Measurements from ENCODE around the gene CERS6. TPM values are rescaled to one million over a fixed set of nuclear protein-coding genes. Genes with fewer than 3 reads are reported as not detected.

Gene CERS6
- total and polyA plus RNA-seq, 4 donors = 4.2 to 20.4 (median 10.1) TPM

DNA sequence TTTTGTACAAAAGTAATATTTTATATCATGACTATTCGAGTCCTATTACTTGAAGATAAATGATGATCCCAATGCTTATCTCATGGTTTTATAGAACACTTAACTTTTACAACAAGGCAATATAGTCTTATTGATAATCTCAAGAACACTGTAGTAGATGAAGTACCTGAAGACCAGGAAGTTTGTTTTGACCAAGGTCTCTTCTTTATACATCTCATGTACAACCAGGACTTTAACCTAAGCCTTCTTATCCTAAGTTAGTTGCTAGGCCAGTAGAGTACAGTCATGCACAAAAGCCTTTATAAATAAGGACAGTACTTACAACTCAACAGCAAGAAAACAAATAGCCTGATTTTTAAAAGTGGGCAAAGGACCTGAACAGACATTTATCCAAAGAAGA lies 198.6 kb downstream of the CERS6 start:
- Histone ChIP-seq H3K9me3 (ENCODE audit: control insufficient read depth in 4 of 4, low read length in 3 of 4) (no peaks in the 10 kb centered on the region), H3K36me3 (ENCODE audit: control insufficient read depth in 4 of 4, insufficient read depth in 3 of 4, low read depth in 1 of 4, low read length in 3 of 4) (no peaks in the 10 kb centered on the region), H3K4me3 (ENCODE audit: low read depth in 1 of 3, low read length in 3 of 3) (no peak overlapping the region), H3K4me1 (ENCODE audit: control insufficient read depth in 4 of 4, insufficient read depth in 4 of 4, low read length in 3 of 4) (peaks cover 0 to 16% (median 0%) of the 10 kb centered on the region in 4 donors), H3K9ac (ENCODE audit: low read depth in 1 of 2, low read length in 2 of 2) (no peak overlapping the region), H3K27me3 (ENCODE audit: control insufficient read depth in 4 of 4, insufficient read depth in 4 of 4, low read length in 3 of 4) (no peaks in the 10 kb centered on the region), H3K27ac (ENCODE audit: low read depth in 1 of 2, low read length in 2 of 2) (no peak overlapping the region)
- no peak for DNase-seq (ENCODE audit: low spot score)
- WGBS = 91% methylated on average over 1 of the region's 1 CpG
- TF ChIP-seq FOXA2 (IDR thresholded peaks at IDR 0.05) (no peak), JUND (IDR thresholded peaks at IDR 0.05) (no peak), RAD21 (IDR thresholded peaks at IDR 0.05) (no peak), NR2F2 (IDR thresholded peaks at IDR 0.05) (no peak), YY1 (IDR thresholded peaks at IDR 0.05) (no peak)
- TF ChIP-seq, protein P1, sequence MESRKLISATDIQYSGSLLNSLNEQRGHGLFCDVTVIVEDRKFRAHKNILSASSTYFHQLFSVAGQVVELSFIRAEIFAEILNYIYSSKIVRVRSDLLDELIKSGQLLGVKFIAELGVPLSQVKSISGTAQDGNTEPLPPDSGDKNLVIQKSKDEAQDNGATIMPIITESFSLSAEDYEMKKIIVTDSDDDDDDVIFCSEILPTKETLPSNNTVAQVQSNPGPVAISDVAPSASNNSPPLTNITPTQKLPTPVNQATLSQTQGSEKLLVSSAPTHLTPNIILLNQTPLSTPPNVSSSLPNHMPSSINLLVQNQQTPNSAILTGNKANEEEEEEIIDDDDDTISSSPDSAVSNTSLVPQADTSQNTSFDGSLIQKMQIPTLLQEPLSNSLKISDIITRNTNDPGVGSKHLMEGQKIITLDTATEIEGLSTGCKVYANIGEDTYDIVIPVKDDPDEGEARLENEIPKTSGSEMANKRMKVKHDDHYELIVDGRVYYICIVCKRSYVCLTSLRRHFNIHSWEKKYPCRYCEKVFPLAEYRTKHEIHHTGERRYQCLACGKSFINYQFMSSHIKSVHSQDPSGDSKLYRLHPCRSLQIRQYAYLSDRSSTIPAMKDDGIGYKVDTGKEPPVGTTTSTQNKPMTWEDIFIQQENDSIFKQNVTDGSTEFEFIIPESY (IDR thresholded peaks at IDR 0.05) = no peak
- TF ChIP-seq, protein P2, sequence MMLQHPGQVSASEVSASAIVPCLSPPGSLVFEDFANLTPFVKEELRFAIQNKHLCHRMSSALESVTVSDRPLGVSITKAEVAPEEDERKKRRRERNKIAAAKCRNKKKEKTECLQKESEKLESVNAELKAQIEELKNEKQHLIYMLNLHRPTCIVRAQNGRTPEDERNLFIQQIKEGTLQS (IDR thresholded peaks at IDR 0.05) = no peak
- TF ChIP-seq, protein P3, sequence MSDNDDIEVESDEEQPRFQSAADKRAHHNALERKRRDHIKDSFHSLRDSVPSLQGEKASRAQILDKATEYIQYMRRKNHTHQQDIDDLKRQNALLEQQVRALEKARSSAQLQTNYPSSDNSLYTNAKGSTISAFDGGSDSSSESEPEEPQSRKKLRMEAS (IDR thresholded peaks at IDR 0.05) = no peak

DNA sequence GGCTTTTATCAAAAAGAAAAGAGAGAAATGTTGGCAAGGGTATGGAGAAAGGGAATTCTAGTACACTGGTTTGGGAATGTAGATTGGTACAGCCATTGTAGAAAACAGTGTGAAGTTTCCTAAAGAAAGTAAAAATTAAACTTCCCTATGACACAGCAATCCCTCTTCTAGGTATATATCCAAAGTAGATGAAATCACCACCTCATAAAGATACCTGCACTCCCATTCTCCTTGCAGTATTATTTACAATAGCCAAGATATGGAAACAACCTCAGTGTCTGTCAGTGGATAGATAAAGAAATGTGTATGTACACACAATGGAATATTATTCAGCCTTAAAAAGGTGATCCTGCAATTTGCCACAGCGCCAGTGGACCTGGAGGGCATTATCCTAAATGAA lies 199.1 kb downstream of the CERS6 start:
- WGBS = 95% methylated on average over 1 of the region's 1 CpG

More for the DNA sequence above, 199.1 kb downstream of the CERS6 start:
- Histone ChIP-seq H3K36me3 (ENCODE audit: control insufficient read depth in 4 of 4, insufficient read depth in 3 of 4, low read depth in 1 of 4, low read length in 3 of 4) (no peaks in the 10 kb centered on the region), H3K27me3 (ENCODE audit: control insufficient read depth in 4 of 4, insufficient read depth in 4 of 4, low read length in 3 of 4) (no peaks in the 10 kb centered on the region), H3K4me1 (ENCODE audit: control insufficient read depth in 4 of 4, insufficient read depth in 4 of 4, low read length in 3 of 4) (peaks cover 0 to 16% (median 0%) of the 10 kb centered on the region in 4 donors), H3K9me3 (ENCODE audit: control insufficient read depth in 4 of 4, low read length in 3 of 4) (no peaks in the 10 kb centered on the region), H3K27ac (ENCODE audit: low read depth in 1 of 2, low read length in 2 of 2) (no peak overlapping the region), H3K4me3 (ENCODE audit: low read depth in 1 of 3, low read length in 3 of 3) (no peak overlapping the region), H3K9ac (ENCODE audit: low read depth in 1 of 2, low read length in 2 of 2) (no peak overlapping the region)
- TF ChIP-seq, protein P4, sequence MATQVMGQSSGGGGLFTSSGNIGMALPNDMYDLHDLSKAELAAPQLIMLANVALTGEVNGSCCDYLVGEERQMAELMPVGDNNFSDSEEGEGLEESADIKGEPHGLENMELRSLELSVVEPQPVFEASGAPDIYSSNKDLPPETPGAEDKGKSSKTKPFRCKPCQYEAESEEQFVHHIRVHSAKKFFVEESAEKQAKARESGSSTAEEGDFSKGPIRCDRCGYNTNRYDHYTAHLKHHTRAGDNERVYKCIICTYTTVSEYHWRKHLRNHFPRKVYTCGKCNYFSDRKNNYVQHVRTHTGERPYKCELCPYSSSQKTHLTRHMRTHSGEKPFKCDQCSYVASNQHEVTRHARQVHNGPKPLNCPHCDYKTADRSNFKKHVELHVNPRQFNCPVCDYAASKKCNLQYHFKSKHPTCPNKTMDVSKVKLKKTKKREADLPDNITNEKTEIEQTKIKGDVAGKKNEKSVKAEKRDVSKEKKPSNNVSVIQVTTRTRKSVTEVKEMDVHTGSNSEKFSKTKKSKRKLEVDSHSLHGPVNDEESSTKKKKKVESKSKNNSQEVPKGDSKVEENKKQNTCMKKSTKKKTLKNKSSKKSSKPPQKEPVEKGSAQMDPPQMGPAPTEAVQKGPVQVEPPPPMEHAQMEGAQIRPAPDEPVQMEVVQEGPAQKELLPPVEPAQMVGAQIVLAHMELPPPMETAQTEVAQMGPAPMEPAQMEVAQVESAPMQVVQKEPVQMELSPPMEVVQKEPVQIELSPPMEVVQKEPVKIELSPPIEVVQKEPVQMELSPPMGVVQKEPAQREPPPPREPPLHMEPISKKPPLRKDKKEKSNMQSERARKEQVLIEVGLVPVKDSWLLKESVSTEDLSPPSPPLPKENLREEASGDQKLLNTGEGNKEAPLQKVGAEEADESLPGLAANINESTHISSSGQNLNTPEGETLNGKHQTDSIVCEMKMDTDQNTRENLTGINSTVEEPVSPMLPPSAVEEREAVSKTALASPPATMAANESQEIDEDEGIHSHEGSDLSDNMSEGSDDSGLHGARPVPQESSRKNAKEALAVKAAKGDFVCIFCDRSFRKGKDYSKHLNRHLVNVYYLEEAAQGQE (IDR thresholded peaks at IDR 0.05) = no peak
- no peak for TF ChIP-seq RXRA (IDR thresholded peaks at IDR 0.05)
- no peak for TF ChIP-seq HNF4G (IDR thresholded peaks at IDR 0.05)
- no peak for TF ChIP-seq FOXA1 (IDR thresholded peaks at IDR 0.05)
- no peak for TF ChIP-seq EGR1 (IDR thresholded peaks at IDR 0.05; ENCODE audit: low read depth in 2 of 2)
- TF ChIP-seq GABPA (IDR thresholded peaks at IDR 0.05 in 1 of 2, conservative IDR thresholded peaks at IDR 0.05 in 1 of 2) = no peak
- TF ChIP-seq, protein P5, sequence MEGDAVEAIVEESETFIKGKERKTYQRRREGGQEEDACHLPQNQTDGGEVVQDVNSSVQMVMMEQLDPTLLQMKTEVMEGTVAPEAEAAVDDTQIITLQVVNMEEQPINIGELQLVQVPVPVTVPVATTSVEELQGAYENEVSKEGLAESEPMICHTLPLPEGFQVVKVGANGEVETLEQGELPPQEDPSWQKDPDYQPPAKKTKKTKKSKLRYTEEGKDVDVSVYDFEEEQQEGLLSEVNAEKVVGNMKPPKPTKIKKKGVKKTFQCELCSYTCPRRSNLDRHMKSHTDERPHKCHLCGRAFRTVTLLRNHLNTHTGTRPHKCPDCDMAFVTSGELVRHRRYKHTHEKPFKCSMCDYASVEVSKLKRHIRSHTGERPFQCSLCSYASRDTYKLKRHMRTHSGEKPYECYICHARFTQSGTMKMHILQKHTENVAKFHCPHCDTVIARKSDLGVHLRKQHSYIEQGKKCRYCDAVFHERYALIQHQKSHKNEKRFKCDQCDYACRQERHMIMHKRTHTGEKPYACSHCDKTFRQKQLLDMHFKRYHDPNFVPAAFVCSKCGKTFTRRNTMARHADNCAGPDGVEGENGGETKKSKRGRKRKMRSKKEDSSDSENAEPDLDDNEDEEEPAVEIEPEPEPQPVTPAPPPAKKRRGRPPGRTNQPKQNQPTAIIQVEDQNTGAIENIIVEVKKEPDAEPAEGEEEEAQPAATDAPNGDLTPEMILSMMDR (IDR thresholded peaks at IDR 0.05; ENCODE audit: low read depth, low read length, missing input control) = no peak
- no peak for TF ChIP-seq HNF4A (conservative IDR thresholded peaks at IDR 0.05)
- TF ChIP-seq, protein P1 (IDR thresholded peaks at IDR 0.05) = no peak
- no peak for TF ChIP-seq SP1 (IDR thresholded peaks at IDR 0.05)
- no peak for TF ChIP-seq NR2F2 (IDR thresholded peaks at IDR 0.05)
- TF ChIP-seq, protein P2 (IDR thresholded peaks at IDR 0.05) = no peak
- TF ChIP-seq RAD21 (IDR thresholded peaks at IDR 0.05) = no peak
- TF ChIP-seq, protein P3 (IDR thresholded peaks at IDR 0.05) = no peak
- TF ChIP-seq FOXA2 (IDR thresholded peaks at IDR 0.05) = no peak
- no peak for TF ChIP-seq YY1 (IDR thresholded peaks at IDR 0.05)
- TF ChIP-seq JUND (IDR thresholded peaks at IDR 0.05) = no peak
- no peak for DNase-seq (ENCODE audit: low spot score)

Data from liver (tissue), 9 donors.